ENCODE data around the gene LCAT.

Gene LCAT

GRCh38 chr16:67914758-67915495 is 29.0 kb downstream of the LCAT start:
- no peak overlapping the region for H3K9ac ChIP-seq (ENCODE audit: low read length)
- no peaks in the 10 kb centered on the region for H3K79me2 ChIP-seq (ENCODE audit: low read length)
- H4K20me1 ChIP-seq (ENCODE audit: insufficient read depth, low read length): no peaks in the 10 kb centered on the region
- no peak for TF ChIP-seq CTCF (IDR thresholded peaks at IDR 0.05; ENCODE audit: low read depth, low read length)
- TF ChIP-seq EZH2phosphoT487 (IDR thresholded peaks at IDR 0.05; ENCODE audit: low read depth): no peak
- no peak overlapping the region for H3K4me3 ChIP-seq (ENCODE audit: low read length)
- H2AFZ ChIP-seq (ENCODE audit: low read depth, low read length): no peak overlapping the region
- H3K4me1 ChIP-seq (ENCODE audit: low read length): peaks cover 5% of the 10 kb centered on the region
- no peaks in the 10 kb centered on the region for H3K9me3 ChIP-seq (ENCODE audit: insufficient read depth, low read length)
- no peaks in the 10 kb centered on the region for H3K36me3 ChIP-seq (replicated peaks; ENCODE audit: low read depth, low read length)
- no peak overlapping the region for H3K27ac ChIP-seq (ENCODE audit: low read length)
- H3K27me3 ChIP-seq (ENCODE audit: low read depth, low read length): no peaks in the 10 kb centered on the region
- no peak overlapping the region for H3K4me2 ChIP-seq (ENCODE audit: low read length)

GRCh38 chr16:67910158-67910557 is 33.8 kb downstream of the LCAT start:
- Histone ChIP-seq H3K9me3 (ENCODE audit: insufficient read depth, low read length) (no peaks in the 10 kb centered on the region), H3K79me2 (ENCODE audit: low read length) (no peaks in the 10 kb centered on the region), H3K27ac (ENCODE audit: low read length) (no peak overlapping the region)

GRCh38 chr16:67909056-67909742 is 34.7 kb downstream of the LCAT start:
- Histone ChIP-seq H3K4me3 (ENCODE audit: low read length) (no peak overlapping the region), H3K79me2 (ENCODE audit: low read length) (no peaks in the 10 kb centered on the region), H3K9me3 (ENCODE audit: insufficient read depth, low read length) (no peaks in the 10 kb centered on the region), H3K27ac (ENCODE audit: low read length) (no peak overlapping the region), H3K9ac (ENCODE audit: low read length) (no peak overlapping the region), H3K36me3 (replicated peaks; ENCODE audit: low read depth, low read length) (peaks cover 5% of the 10 kb centered on the region), H2AFZ (ENCODE audit: low read depth, low read length) (no peak overlapping the region), H3K27me3 (ENCODE audit: low read depth, low read length) (no peaks in the 10 kb centered on the region), H4K20me1 (ENCODE audit: insufficient read depth, low read length) (no peaks in the 10 kb centered on the region), H3K4me1 (ENCODE audit: low read length) (peaks cover 7% of the 10 kb centered on the region), H3K4me2 (ENCODE audit: low read length) (no peak overlapping the region)
- TF ChIP-seq EZH2phosphoT487 (IDR thresholded peaks at IDR 0.05; ENCODE audit: low read depth) (no peak), CTCF (IDR thresholded peaks at IDR 0.05; ENCODE audit: low read depth, low read length) (no peak)

More at GRCh38 chr16:67910158-67910557, 33.8 kb downstream of the LCAT start:
- H4K20me1 ChIP-seq (ENCODE audit: insufficient read depth, low read length): no peaks in the 10 kb centered on the region
- H3K4me3 ChIP-seq (ENCODE audit: low read length): no peak overlapping the region
- no peak overlapping the region for H3K4me2 ChIP-seq (ENCODE audit: low read length)
- H3K36me3 ChIP-seq (replicated peaks; ENCODE audit: low read depth, low read length): peaks cover 5% of the 10 kb centered on the region
- no peak overlapping the region for H3K9ac ChIP-seq (ENCODE audit: low read length)
- H3K27me3 ChIP-seq (ENCODE audit: low read depth, low read length): no peaks in the 10 kb centered on the region
- H2AFZ ChIP-seq (ENCODE audit: low read depth, low read length): no peak overlapping the region
- TF ChIP-seq CTCF (IDR thresholded peaks at IDR 0.05; ENCODE audit: low read depth, low read length) (no peak), EZH2phosphoT487 (IDR thresholded peaks at IDR 0.05; ENCODE audit: low read depth) (no peak)
- peaks cover 7% of the 10 kb centered on the region for H3K4me1 ChIP-seq (ENCODE audit: low read length)

- no peaks in the 10 kb centered on the region for H3K79me2 ChIP-seq (ENCODE audit: low read length)
Observed at GRCh38 chr16:67907397-67908180, 36.3 kb downstream of the LCAT start.

More at GRCh38 chr16:67907397-67908180, 36.3 kb downstream of the LCAT start:
- H4K20me1 ChIP-seq (ENCODE audit: insufficient read depth, low read length): no peaks in the 10 kb centered on the region
- H3K36me3 ChIP-seq (replicated peaks; ENCODE audit: low read depth, low read length): peaks cover 5% of the 10 kb centered on the region
- peaks cover 7% of the 10 kb centered on the region for H3K4me1 ChIP-seq (ENCODE audit: low read length)
- H3K27ac ChIP-seq (ENCODE audit: low read length): no peak overlapping the region
- no peak overlapping the region for H3K4me2 ChIP-seq (ENCODE audit: low read length)
- no peaks in the 10 kb centered on the region for H3K27me3 ChIP-seq (ENCODE audit: low read depth, low read length)
- no peaks in the 10 kb centered on the region for H3K9me3 ChIP-seq (ENCODE audit: insufficient read depth, low read length)
- H3K9ac ChIP-seq (ENCODE audit: low read length): no peak overlapping the region
- no peak for TF ChIP-seq EZH2phosphoT487 (IDR thresholded peaks at IDR 0.05; ENCODE audit: low read depth)
- no peak for TF ChIP-seq CTCF (IDR thresholded peaks at IDR 0.05; ENCODE audit: low read depth, low read length)
- H2AFZ ChIP-seq (ENCODE audit: low read depth, low read length): no peak overlapping the region
- H3K4me3 ChIP-seq (ENCODE audit: low read length): no peak overlapping the region
